ENCODE data around the gene MS4A6A. TPM values are rescaled to one million over a fixed set of nuclear protein-coding genes. Genes with fewer than 3 reads are reported as not detected.
"Not testable (repeated sequence)": the region's sequence is repeated elsewhere in the genome, so short reads cannot be mapped to it uniquely, and the experiment has no call there.

Gene MS4A6A
- total RNA-seq, 1 experiment from 2014 or later, result not detected

- no peak overlapping the region for H3K27ac ChIP-seq (ENCODE audit: insufficient read length, low read depth, low read length)
- no peak for TF ChIP-seq CTCF (conservative IDR thresholded peaks at IDR 0.05)
- no peaks in the 10 kb centered on the region for H3K79me1 ChIP-seq (ENCODE audit: insufficient read depth, low read depth, low read length, poor library complexity, severe bottlenecking)
- no CpG with 5 or more reads among the region's 3 CpGs for WGBS (ENCODE audit: extremely low coverage, insufficient read length, low lambda C conversion rate)
- no peak overlapping the region for H2AFZ ChIP-seq (ENCODE audit: low read length)
- H3K4ac ChIP-seq (ENCODE audit: low read depth, low read length), result no peak overlapping the region
- Mint-ChIP-seq H3K27ac (no peak overlapping the region), H3K36me3 (ENCODE audit: insufficient read depth in 1 of 3, low read depth in 3 of 3) (peaks cover 6 to 18% (median 16%) of the 10 kb centered on the region in 3 experiments), H3K27me3 (ENCODE audit: low read depth) (peaks cover 2% of the 10 kb centered on the region; the same call in 1 of the 2 replicates), H3K9me3 (peaks cover 21 to 22% of the 10 kb centered on the region in 2 experiments), H3K4me3 (no peak overlapping the region), H3K4me1 (peaks cover 16 to 19% of the 10 kb centered on the region in 2 experiments)
- H3K27me3 ChIP-seq (ENCODE audit: insufficient read depth, low read length), result no peaks in the 10 kb centered on the region
- no peak overlapping the region for H2BK12ac ChIP-seq (ENCODE audit: insufficient read length, low read depth, low read length)
- H3K9me3 ChIP-seq (ENCODE audit: control insufficient read depth, low read depth, low read length), result peaks cover 10% of the 10 kb centered on the region
- H3K18ac ChIP-seq (ENCODE audit: insufficient read length, low read depth, low read length), result no peak overlapping the region
- H2BK120ac ChIP-seq (ENCODE audit: low read depth, low read length, poor library complexity, severe bottlenecking), result no peak overlapping the region
- H3T11ph ChIP-seq (ENCODE audit: low read length), result no peak overlapping the region
- no peak overlapping the region for H2BK15ac ChIP-seq (ENCODE audit: low read depth, low read length)
- no peak for DNase-seq
- H2AK5ac ChIP-seq (ENCODE audit: insufficient read length, low read length), result no peak overlapping the region
- no peak overlapping the region for H2BK5ac ChIP-seq (ENCODE audit: insufficient read length, low read length)
- H3K79me2 ChIP-seq (ENCODE audit: insufficient read depth, low read length), result no peaks in the 10 kb centered on the region
- no peak overlapping the region for H3K9ac ChIP-seq (ENCODE audit: extremely low read depth, insufficient read length, low read length)
- no peak overlapping the region for H3K23ac ChIP-seq (ENCODE audit: insufficient read length, low read depth, low read length)
- H3K56ac ChIP-seq (ENCODE audit: insufficient read length, low read depth, low read length), result no peak overlapping the region
- H4K8ac ChIP-seq (replicated peaks; ENCODE audit: insufficient read length, low read depth, low read length), result no peak overlapping the region
- no peak overlapping the region for H3K4me2 ChIP-seq (ENCODE audit: insufficient read depth, insufficient read length, low read length)
- no peak overlapping the region for H3K14ac ChIP-seq (ENCODE audit: insufficient read depth, low read length)
- no peaks in the 10 kb centered on the region for H3K23me2 ChIP-seq (ENCODE audit: insufficient read length, low read depth, low read length, poor library complexity, severe bottlenecking)
- no peak overlapping the region for H4K5ac ChIP-seq (ENCODE audit: insufficient read length, low read depth, low read length)
- no peak overlapping the region for H2BK20ac ChIP-seq (ENCODE audit: low read depth, low read length, poor library complexity, severe bottlenecking)
- no peak overlapping the region for H4K91ac ChIP-seq (ENCODE audit: insufficient read length, low read depth, low read length)
- H3K4me1 ChIP-seq (ENCODE audit: insufficient read depth, low read length), result 0 out of 2 replicates have a peak, but pooled peaks cover 4% of the 10 kb centered on the region
- no peaks in the 10 kb centered on the region for H4K20me1 ChIP-seq (ENCODE audit: control insufficient read depth, insufficient read depth, insufficient read length)
Observed at GRCh38 chr11:60129853-60130252, 53.0 kb downstream of the MS4A6A start.

DNA sequence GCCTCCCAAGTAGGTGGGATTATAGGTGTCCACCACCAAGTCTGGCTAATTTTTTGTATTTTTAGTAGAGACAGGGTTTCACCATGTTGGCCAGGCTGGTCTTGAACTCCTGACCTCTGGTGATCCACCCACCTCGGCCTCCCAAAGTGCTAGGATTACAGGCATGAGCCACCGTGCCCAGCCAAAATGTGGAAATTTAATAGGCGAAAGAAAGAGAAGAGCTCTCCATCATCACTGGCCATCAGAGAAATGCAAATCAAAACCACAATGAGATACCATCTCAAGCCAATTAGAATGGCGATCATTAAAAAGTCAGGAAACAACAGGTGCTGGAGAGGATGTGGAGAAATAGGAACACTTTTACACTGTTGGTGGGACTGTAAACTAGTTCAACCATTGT is 54.0 kb downstream of the MS4A6A start:
- H3K56ac ChIP-seq (ENCODE audit: insufficient read length, low read depth, low read length); H4K91ac ChIP-seq (ENCODE audit: insufficient read length, low read depth, low read length); H3K36me3 Mint-ChIP-seq (ENCODE audit: insufficient read depth in 1 of 3, low read depth in 3 of 3); H3K4me3 Mint-ChIP-seq; H3K23me2 ChIP-seq (ENCODE audit: insufficient read length, low read depth, low read length, poor library complexity, severe bottlenecking); H4K5ac ChIP-seq (ENCODE audit: insufficient read length, low read depth, low read length); H2AK5ac ChIP-seq (ENCODE audit: insufficient read length, low read length); H3K4me1 ChIP-seq (ENCODE audit: insufficient read depth, low read length); H3K14ac ChIP-seq (ENCODE audit: insufficient read depth, low read length); H2BK5ac ChIP-seq (ENCODE audit: insufficient read length, low read length); H4K20me1 ChIP-seq (ENCODE audit: control insufficient read depth, insufficient read depth, insufficient read length); H3K9me3 ChIP-seq (ENCODE audit: control insufficient read depth, low read depth, low read length); H2BK120ac ChIP-seq (ENCODE audit: low read depth, low read length, poor library complexity, severe bottlenecking); H3K27ac ChIP-seq (ENCODE audit: insufficient read length, low read depth, low read length); DNase-seq; H2BK20ac ChIP-seq (ENCODE audit: low read depth, low read length, poor library complexity, severe bottlenecking); H3K27me3 Mint-ChIP-seq (ENCODE audit: low read depth); H2BK15ac ChIP-seq (ENCODE audit: low read depth, low read length); H3K79me2 ChIP-seq (ENCODE audit: insufficient read depth, low read length); H4K8ac ChIP-seq (replicated peaks; ENCODE audit: insufficient read length, low read depth, low read length); H3K4ac ChIP-seq (ENCODE audit: low read depth, low read length); H3K9ac ChIP-seq (ENCODE audit: extremely low read depth, insufficient read length, low read length); H3T11ph ChIP-seq (ENCODE audit: low read length); H3K23ac ChIP-seq (ENCODE audit: insufficient read length, low read depth, low read length); H3K18ac ChIP-seq (ENCODE audit: insufficient read length, low read depth, low read length); H3K27ac Mint-ChIP-seq; H3K27me3 ChIP-seq (ENCODE audit: insufficient read depth, low read length); H2AFZ ChIP-seq (ENCODE audit: low read length); H2BK12ac ChIP-seq (ENCODE audit: insufficient read length, low read depth, low read length); H3K79me1 ChIP-seq (ENCODE audit: insufficient read depth, low read depth, low read length, poor library complexity, severe bottlenecking); H3K4me2 ChIP-seq (ENCODE audit: insufficient read depth, insufficient read length, low read length): not testable (repeated sequence)
- peaks cover 26 to 29% of the 10 kb centered on the region in 2 experiments for H3K4me1 Mint-ChIP-seq
- no CpG with 5 or more reads among the region's 4 CpGs for WGBS (ENCODE audit: extremely low coverage, insufficient read length, low lambda C conversion rate)
- peaks cover 11 to 12% of the 10 kb centered on the region in 2 experiments for H3K9me3 Mint-ChIP-seq
